Right hindlimb (tissue), 1 donor: ENCODE measurements around the gene MACROD1.
"Not testable (repeated sequence)": the region's sequence is repeated elsewhere in the genome, so short reads cannot be mapped to it uniquely, and the experiment has no call there.

Source experiments
- DNase-seq: peaks from one replicate; pipeline ENCODE4 v3.0.0-alpha.2; 2018

The MACROD1 gene

DNA sequence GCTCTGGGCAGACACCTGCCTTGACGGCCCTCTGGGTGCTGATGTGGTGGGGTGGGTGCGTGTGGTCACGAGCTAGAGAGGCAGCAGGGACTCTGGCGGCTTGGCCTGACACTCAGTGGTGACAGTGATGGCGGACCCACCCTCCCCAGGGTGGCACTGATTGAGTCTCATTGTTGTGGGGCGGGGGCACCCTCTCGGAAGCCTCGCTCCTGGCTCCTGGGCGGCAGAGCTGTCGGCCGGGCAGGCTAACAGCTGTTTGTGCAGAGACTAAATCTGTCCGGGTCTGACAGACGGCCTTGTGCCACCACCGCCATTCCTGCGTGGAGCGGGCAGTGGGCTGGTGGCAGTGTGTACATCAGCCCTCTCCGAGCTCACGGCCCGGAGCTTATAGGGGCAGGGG is 114.6 kb downstream of the MACROD1 start:
- DNase-seq, result no peak

DNA sequence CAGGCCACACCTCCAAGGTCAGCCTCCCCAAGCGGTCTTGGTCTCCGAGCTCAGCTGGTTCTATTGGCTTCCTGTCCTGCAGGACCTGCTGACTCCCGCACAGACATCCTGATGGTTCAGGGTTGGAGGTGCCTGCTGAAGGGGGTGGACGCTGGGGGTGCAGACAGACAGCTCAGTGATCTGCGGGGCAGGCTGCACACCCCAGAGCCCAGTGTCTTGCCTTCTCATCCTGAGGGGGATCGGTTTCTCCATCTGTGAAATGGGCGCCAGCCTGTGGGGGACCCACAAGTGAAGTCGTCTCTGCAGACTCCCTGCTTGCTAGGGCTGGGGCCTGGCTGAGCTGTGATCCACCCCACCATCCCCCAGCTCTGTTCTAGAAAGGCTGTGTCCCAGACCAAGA is 116.4 kb downstream of the MACROD1 start:
- DNase-seq, result no peak

DNA sequence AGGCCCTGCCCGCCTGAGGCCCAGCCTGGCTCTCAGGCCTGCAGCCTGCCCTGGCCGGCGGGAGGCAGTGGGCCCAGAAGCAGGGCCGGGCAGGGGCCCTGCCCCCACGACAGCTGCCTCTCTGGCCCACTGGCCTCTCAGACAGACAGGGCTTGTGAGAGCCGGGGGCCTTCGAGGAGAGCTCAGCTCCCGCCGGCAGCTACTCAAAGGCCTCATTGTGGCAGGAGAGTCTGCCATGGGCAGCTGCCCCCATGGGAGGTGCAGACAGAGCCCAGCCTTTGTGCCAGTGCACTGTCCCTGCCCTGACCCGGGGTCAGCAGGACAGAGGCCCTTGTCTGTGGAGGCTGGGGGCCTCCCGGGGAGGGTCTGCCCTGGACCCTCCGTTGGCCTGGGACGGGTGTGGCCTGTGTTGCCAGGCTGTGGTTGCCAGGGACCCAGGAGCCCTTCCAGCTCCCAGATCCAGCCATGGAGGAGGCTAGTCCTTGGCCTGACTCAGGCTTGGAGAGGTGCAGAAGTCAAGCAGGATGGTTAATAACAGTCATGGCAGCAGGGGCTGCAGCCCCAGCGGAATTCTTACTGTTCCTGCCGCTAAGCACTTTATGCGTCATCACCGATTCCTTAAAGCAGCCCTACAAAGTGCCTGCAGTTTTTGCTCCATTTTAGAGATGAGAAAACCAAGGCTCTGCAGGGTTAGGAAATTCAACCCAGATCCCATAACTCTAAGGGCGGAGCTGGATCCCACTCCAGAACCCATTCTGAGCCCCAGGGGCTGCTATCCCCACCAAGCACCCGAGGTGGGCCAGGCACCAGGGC is 117.7 kb downstream of the MACROD1 start:
- peak; percentile 76 for DNase-seq

DNA sequence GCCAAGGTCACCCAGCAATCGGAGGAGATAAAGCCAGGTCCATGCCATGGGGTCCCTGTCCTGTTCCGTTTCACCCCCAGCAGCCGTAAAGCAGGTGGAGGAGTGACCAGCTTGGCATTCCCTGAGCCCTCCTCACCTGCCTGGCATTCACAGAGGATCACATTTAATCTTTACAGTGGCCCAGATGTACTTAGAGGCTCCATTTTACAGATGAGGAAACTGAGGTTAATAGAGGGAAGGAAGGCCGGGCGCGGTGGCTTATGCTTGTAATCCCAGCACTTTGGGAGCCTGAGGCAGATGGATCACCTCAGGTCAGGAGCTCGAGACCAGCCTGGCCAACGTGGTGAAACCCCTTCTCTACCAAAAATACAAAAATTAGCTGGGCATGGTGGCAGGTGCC is 118.5 kb downstream of the MACROD1 start:
- DNase-seq, result not testable (repeated sequence)

DNA sequence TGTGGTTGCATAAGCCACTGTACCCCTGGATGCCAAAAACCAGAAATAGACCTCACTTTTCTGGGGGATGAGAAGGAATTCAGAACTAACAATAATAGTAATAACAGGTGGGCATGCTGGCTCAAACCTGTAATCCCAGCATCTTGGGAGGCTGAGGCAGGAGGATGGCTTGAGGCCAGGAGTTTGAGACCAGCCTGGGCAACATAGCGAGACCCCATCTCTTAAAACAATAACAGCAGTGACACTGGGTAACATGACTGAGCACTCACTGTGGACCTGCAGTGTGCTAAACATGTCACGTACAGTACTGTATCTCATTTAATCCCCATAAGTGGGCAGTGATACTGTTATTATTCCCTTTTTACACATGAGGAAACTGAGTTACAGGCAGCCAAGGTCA is 120.2 kb downstream of the MACROD1 start:
- no peak for DNase-seq

DNA sequence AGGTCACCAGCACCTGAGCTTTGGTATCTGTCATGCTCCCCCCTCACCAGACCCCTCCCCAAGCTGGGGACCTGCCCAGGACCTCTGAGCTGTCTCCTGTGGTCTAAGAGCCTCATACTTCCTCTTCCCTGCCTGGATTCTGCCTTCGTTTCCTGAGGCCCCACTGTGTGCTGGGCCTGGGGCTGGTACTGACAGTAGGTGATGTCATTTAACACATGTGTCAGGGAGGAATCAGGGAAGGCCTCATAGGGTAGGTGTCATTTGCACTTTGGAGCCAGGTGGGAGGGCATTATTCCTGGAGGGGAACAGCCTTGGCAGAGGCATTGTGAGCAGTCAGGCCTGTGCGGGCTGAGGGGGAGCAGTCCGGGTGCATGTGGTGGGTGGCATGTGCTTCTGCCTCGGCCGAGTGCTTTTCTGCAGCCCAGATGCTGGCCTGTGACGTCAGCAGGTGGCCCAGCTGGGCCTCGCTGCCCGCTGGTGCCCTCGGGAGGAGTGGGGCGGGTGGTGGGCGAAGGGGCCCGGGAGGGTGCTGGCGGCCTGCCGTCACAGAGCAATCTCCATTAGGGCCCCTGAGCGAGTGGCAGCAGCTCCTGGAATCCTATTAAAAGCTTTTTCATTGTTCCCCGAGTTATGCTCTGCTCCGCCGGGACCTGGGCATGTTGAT is 121.1 kb downstream of the MACROD1 start:
- no peak for DNase-seq

DNA sequence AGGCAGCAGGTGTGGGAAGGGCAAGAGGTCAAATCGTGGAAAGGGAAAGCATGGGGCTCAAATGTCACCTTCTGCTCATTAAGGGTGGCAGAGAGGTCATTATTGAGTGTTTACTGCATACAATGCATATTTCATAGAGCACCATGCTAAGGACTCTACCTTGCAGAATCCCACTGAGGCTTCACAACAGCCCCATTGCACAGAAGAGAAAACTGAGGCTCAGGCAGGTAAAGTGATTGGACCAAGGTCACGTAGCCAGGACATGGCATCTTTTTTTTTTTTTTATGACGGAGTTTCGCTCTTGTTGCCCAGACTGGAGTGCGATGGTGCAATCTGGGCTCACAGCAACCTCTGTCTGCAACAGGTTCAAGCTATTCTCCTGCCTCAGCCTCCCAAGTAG is 122.4 kb downstream of the MACROD1 start:
- DNase-seq, result no peak

DNA sequence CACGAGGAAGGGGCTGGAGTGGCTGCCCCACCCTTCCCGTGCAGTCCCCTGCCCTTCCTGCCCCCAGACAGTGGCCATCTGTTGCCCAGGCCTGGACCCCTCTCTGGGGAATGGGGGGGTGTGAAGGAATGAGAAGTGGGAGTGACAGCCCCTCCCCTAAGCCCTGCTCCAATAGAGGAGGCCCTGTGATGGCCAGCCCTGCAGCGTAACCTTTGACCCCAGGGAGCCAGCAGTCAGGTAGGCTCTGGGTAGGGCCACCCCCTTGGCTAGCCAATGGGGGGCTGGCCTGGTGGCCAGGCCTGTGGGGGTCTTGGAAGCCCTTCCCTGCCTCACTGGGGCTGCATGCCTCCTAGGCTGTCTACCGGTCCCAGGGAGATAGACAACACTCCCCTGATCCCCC is 123.6 kb downstream of the MACROD1 start:
- no peak for DNase-seq

DNA sequence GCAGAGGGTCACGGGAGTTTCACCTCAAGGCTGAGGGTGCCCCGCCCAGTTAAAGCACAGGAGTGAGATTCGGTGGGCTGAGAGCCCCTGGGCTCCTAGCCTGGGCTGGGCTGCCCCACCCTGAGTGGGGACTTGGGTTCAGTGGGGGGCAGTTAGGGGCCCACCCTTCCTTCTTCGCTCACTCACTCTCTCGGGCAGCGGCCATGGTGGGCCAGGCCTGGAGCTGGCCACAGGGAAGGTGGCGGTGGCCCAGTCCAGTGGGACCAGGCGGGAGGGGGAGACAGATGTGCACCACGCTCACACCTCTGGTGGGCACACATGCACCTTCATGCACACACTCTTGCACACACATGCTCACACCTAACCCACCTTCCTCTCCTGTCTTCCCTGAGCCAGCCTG is 124.1 kb downstream of the MACROD1 start:
- DNase-seq, result no peak

DNA sequence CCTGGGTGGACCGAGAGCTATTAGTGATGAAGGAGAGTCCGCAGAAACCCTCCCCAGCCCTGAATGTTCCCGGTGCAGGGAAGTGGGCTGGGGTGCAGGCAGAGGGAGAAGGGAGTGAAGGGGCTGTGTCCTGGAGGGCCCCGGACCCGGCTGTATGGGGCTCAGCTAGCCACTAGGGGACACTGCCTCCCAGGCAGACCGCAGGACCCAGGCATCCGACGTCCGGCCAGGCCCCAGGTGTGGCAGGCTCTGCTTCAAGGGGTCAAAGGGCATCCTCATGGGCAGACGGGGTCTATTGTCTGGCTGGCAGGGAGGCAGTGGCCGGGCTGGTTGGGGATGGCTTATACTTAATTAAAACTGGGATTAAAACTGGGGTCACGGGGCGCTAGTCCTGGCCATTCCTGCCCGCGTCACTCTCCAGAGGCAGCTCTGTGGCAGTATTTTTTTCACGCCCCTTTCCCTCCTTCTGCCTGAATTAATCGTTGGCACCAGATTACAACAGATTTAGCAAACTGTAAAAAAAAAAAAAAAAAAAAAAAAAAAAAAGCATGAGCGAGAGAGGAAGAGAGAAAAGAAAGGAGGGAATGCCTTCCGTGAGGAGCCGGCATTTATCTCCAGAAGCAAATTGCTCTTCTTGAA is 125.1 kb downstream of the MACROD1 start:
- DNase-seq, result no peak

DNA sequence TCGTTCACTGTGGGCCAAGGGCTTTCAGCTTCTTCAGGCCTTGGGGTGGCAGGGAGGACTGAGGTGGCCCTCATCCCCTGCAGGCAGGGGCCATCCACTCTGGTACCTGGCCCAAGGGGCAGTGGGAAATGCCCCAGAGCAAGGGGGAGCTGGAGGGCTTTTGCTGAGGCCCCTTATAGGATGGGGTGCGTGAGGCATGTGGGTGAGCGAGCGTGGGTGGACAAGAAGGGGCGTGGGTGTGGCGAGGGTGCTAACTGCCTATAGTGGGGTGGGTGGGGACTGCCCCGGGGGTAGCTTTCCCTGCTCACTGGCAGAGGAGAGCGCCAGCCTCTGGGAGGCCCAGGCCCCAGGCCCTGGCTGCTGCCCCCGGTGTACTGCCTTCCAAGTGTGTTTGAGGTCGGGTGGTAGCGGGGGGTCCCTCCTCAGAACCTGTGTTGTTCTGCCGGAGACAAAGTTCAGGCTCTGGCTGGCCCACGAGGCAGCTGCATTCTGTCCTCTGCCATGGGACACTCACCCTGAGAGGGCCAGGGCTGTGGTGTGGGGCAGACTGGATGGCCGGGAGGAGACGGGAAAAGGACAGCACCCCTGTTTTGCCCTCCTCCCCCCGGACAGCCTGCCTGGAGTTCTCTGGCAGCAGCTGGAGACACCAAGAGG is 126.8 kb downstream of the MACROD1 start:
- DNase-seq, result no peak

DNA sequence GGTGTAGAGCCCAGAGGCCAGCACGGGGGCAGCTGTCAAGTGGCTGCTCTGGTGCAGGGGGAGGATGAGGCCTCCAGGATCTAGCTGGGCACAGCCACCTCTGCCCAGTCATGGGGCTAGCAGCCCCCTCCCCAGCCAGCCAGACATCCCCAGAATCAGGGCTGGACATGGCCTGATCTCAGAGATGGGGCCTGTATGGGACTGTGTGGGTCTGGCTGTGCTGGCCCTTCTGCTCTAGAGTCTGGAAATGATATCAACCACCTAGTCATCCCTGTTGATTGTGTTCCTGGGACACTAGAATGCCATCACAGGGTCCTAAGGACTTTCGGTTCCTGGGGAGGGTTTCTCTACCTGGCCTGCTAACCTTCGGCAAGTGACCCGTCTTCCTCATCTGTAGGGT is 127.4 kb downstream of the MACROD1 start:
- no peak for DNase-seq

DNA sequence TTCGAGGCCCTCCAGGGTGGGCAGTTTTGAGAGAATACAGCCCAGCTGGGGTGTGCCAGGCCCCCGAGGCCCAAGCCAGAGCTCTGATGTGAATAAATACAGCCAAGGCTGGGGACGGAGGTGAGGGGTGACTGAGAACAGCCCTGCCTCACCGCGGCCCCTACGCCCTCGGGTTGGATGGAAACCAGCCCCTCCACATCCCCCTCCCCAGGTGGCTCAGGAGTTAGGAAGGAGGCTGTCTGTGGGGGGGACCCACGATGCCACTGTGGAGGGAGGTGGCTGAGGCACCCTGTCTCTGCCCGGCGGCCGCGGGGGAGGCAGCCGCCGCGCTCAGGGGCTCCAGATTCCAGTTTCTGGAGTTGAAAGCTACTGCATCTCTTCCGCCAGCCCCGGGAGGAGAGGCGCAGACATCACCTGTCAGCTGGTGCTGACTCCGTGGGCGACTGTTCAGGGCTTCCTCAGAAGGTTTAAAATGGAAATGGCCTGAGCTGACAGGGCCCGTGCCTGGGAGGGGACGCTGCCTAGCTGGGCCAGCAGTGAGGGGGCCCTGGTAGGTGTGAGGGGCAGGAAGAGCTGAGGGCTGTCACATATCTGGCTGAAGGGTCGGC is 128.8 kb downstream of the MACROD1 start:
- DNase-seq, result no peak

DNA sequence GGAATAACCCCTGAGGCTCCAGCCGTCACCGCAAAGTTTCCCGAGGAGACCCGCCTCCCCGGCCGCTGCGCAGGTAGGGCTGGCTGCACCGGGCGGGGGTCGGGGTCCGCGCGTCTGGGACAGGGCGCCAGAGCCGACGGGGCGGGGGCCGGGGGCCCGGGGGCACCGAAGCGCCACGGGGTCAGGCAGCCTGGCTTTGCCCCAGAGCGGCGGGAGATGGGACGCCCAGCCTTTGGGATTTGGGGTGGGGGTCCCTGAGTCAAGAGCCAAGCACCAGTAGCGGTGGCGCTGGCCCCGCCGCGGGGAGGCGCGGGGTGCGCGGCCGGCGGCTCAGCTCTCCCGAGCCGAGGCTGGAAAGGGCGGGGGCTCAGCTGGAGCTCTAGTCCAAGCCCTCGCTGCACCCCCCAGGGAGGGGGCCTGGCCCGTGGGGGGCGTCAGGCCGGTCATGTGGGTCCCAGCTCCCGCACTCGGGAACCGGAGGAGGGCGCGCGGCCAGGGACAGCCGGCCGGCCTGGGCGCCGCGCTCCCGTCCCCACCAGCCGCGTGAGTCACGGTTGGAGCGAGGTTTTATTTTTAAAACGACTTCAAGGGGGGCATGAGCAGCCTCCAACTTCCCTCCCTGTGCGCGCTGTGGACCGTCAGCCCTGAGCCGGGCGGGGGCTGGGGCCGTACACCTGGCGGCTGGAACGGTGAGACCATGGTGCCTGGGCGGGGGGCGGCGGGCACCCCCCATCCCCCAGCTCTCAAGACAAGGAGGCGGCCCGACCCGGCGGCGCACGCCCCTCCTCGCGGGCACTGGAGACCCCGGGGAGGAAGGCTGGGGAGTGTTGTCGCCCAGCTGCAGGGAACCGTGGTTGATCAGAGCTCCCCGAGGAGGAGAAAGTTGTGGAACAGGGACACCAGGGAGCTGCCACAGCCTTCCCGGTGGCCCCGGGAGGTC is 129.6 kb downstream of the MACROD1 start:
- peak; percentile 65 for DNase-seq

DNA sequence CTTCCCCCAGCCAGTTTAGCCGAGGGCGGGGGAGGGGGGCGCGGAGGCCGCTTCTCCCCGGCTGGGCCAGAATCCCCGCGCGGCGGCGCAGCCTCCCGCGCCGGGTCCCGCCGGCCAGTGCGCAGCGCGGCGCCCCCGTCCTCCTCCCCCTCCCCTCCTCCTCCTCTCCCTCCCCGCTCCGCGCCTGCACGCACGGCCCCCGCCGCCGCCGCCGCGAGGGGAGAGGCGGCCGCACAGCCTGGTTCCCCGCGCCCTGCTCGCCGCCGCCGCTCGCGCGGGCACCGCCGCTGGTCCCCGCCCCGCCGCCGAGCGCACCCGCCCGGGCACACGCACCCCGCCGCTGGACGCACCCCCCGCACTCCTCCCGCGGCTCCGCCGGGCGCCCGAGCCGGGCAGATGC is 130.3 kb downstream of the MACROD1 start, which contains the start of gene FLRT1:
TSS of gene FLRT1 (plus strand) at position 356 of the 400 bp plus-strand sequence. CDS start 80,337 bp downstream, outside the sequence.
- no peak for DNase-seq

DNA sequence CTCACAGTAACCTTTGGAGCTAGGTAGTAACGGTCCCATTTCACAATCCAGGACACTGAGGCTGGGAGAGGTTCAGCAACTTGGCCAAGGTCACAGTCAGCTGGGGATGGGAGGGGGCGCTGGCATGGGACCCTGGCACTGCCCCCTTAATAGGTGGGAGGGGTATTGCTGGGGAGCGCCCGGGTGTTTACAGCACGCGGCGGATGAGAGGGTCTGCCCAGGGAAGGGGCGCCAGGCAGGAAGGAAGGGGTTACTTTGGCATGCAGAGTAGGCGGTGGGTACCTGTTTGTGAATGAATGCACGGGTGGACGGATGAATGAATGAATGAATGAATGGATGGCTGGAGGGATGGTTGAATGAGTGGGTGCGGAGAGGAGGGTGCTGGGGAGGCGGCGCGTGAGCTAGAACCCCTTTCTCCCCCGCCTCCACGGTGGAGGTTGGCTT is 130.8 kb downstream of the MACROD1 start:
- DNase-seq, result no peak

DNA sequence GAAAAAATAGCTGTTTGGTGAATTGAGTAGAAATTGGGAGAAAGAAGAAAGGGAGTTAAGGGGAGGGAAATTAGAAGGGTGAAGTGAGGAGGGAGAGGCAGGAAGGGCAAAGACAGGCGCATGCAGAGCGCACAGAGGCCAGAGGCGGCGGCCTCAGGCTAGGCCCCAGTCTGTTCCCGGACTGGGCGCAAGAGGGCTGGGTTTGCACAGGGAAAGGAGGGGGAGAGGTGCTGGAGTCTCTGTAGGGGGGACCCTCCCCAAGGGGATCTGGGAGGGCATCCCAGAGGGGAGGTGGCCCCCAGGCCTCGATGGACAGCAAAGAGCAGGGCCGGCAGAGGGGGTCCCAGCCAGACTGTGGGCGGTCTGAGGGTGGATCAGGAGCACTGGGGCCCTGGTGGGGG is 131.5 kb downstream of the MACROD1 start:
- DNase-seq, result no peak

DNA sequence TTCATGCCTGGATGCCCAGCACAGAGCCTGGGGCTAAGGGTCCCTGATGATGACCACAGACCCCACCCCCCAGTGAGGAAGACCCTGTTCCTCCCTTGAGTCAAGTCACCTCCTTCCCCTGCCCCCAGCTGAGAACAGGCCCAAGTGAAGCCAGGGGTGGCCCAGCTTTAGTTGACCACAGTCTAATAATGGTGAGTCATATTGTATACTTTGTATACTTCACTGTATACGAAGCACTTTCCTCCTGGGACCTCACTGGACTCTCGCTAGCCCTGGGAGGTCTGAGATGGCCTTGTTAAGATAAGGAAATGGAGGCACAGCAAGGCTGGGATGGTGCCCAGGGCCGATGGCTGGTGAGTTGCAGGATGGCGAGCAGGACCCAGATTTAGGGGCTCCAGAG is 133.9 kb downstream of the MACROD1 start:
- no peak for DNase-seq

DNA sequence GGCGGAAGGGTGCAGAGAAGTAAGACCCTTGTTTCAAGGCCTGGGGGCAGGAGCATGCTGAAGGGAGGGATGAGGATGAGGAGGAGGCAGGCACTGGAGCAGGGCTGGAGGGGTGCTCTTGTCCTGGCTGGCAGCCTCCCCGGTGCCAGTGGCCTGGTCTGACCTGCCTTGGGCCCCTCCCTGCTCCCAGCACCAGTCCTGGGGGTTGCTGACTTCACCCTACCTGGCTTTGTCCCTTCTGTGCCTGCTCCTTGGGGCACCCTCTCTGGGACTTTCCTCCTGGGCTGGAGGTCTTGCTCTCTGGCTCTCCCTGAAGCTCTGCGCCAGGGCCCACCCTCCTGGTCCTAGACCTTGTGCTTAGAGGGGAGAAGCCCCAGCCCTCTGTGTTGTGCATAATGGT is 134.9 kb downstream of the MACROD1 start:
- no peak for DNase-seq

DNA sequence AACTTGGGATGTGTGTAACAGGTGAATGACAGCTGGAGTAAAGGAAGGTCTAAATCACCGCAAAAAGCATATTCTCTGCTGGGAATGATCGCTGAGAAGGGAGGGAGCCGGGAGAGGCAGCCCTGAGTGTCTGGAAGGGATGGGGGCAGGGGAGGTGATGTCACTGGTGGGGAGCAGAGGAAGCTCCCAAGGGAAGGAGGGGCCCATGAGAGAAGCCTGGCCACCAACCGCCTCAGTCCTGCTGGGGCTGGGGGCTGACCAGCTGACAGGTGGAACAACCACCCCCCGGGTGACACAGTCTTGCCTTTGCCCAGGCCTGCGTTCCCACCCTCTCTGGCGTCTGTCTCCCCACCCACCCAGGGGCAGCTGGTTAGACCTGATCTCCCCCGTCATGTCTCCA is 136.1 kb downstream of the MACROD1 start:
- no peak for DNase-seq

DNA sequence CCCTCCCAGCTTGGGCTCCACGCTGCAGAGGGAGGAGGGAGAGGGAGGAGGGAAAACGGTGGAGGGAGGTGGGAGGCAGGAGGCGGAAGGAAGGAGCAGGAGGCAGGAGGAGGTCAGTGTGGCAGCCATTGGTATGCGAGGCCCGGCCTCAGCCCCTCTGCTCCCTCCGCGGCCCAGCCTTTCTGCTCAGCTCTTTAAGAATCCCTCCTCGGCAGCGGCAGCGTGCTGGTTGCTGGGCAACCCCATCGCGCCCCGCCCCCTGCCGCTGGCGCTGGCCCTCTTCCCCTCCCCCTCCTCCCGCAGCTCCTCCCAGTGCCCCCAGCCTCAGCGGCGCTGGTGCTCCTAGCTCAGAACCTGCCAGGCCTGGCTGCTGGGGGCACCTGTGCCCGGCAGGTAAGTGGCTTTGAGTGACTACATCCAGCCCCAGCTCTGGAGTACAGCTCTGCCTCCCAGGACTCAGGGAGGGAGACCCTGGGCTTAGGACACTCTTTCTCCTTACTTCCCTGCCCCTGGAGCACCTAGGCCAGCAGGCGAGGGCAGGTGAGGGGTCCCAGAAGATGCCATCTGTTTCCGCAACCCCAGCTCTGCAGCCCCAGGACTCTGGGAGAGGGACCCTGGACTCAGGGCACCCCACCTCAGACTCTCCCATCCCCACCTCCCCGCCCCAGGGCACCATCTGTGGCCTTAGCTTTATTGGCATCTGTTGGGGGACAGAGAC is 137.4 kb downstream of the MACROD1 start:
- peak; percentile 53 for DNase-seq
